Measurements from ENCODE around the gene PKD1L1. TPM values are rescaled to one million over a fixed set of nuclear protein-coding genes. Genes with fewer than 3 reads are reported as not detected.
"Not testable (repeated sequence)": the region's sequence is repeated elsewhere in the genome, so short reads cannot be mapped to it uniquely, and the experiment has no call there.

Gene PKD1L1
- total RNA-seq, 1 experiment from 2014 or later: 0.07 TPM

- POLR2A ChIA-PET: no interaction called here
- H3K4me3 Mint-ChIP-seq: no peak overlapping the region
These were observed 151.9 kb downstream of the PKD1L1 start for GRCh38 chr7:47796347-47796746.

DNA sequence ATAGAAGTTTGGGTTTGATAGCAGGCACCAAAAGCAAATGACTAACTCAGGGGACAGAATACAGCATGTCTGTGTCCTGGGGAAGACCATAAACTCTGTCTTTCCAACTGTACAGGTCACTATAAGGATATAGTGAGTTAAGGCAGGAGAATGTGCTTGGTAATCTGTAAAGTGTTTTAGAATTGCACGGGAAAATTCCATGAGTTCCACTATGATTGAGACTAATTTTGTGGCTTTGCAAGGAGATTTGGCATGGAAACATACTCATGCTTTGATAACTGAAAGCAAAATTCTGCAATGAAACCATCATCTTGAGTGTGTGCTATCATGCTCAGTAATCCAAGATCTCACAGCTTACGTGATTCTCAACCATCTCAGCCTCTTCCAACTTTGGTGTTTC, 152.6 kb downstream of the PKD1L1 start:
- no peaks in the 10 kb centered on the region for H3K27me3 Mint-ChIP-seq (ENCODE audit: low read depth)
- H3K36me3 Mint-ChIP-seq: no peaks in the 10 kb centered on the region
- H3K4me1 Mint-ChIP-seq: no peaks in the 10 kb centered on the region
- DNase-seq (ENCODE audit: low spot score): no peak
- TF ChIP-seq, protein P1, sequence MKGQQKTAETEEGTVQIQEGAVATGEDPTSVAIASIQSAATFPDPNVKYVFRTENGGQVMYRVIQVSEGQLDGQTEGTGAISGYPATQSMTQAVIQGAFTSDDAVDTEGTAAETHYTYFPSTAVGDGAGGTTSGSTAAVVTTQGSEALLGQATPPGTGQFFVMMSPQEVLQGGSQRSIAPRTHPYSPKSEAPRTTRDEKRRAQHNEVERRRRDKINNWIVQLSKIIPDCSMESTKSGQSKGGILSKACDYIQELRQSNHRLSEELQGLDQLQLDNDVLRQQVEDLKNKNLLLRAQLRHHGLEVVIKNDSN (CRISPR knock-in tag; IDR thresholded peaks at IDR 0.05): no peak
- no peak for TF ChIP-seq TEAD1 (CRISPR knock-in tag; IDR thresholded peaks at IDR 0.05)
- TF ChIP-seq ZNF219 (CRISPR knock-in tag; IDR thresholded peaks at IDR 0.05; ENCODE audit: borderline replicate concordance): no peak
- TF ChIP-seq, protein P2, sequence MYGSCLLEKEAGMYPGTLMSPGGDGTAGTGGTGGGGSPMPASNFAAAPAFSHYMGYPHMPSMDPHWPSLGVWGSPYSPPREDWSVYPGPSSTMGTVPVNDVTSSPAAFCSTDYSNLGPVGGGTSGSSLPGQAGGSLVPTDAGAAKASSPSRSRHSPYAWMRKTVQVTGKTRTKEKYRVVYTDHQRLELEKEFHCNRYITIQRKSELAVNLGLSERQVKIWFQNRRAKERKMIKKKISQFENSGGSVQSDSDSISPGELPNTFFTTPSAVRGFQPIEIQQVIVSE (CRISPR knock-in tag; IDR thresholded peaks at IDR 0.05; ENCODE audit: borderline replicate concordance): no peak
- TF ChIP-seq ATF1 (CRISPR knock-in tag; IDR thresholded peaks at IDR 0.05): no peak
- TF ChIP-seq E2F1 (CRISPR knock-in tag; IDR thresholded peaks at IDR 0.05): no peak
- TF ChIP-seq ZNF121 (CRISPR knock-in tag; IDR thresholded peaks at IDR 0.05): no peak
- TF ChIP-seq ZNF423 (CRISPR knock-in tag; IDR thresholded peaks at IDR 0.05): no peak
- no peak for TF ChIP-seq GABPB1 (CRISPR knock-in tag; IDR thresholded peaks at IDR 0.05)
- TF ChIP-seq KAT7 (CRISPR knock-in tag; IDR thresholded peaks at IDR 0.05; ENCODE audit: borderline replicate concordance): no peak
- ATAC-seq: no peak
- ChIA-PET CTCF (interaction anchor here (1.7 kb wide), 1 partner anchor 360 kb away, joined by 4 read pairs; no protein-coding TSS in a partner anchor), POLR2A (no interaction called here)
- H3K9me3 Mint-ChIP-seq: peaks cover 12% of the 10 kb centered on the region; the same call in 1 of the 2 replicates
- H3K27ac Mint-ChIP-seq: no peak overlapping the region
- no peak overlapping the region for H3K4me3 Mint-ChIP-seq

More at GRCh38 chr7:47796347-47796746, 151.9 kb downstream of the PKD1L1 start:
- CTCF ChIA-PET: interaction anchor here (1.7 kb wide), 1 partner anchor 360 kb away, joined by 4 read pairs; no protein-coding TSS in a partner anchor
- Mint-ChIP-seq H3K4me1 (no peaks in the 10 kb centered on the region), H3K27ac (no peak overlapping the region), H3K9me3 (peaks cover 12% of the 10 kb centered on the region; the same call in 1 of the 2 replicates), H3K36me3 (no peaks in the 10 kb centered on the region), H3K27me3 (ENCODE audit: low read depth) (no peaks in the 10 kb centered on the region)
- no peak for ATAC-seq
- no peak for DNase-seq (ENCODE audit: low spot score)
- TF ChIP-seq ZNF671 (CRISPR knock-in tag; IDR thresholded peaks at IDR 0.05): no peak
- no peak for TF ChIP-seq CBFB (CRISPR knock-in tag; IDR thresholded peaks at IDR 0.05; ENCODE audit: low read depth)
- no peak for TF ChIP-seq ZNF232 (CRISPR knock-in tag; IDR thresholded peaks at IDR 0.05)
- TF ChIP-seq ELF4 (CRISPR knock-in tag; IDR thresholded peaks at IDR 0.05; ENCODE audit: low read depth): no peak
- TF ChIP-seq NFATC4 (CRISPR knock-in tag; IDR thresholded peaks at IDR 0.05): no peak

DNA sequence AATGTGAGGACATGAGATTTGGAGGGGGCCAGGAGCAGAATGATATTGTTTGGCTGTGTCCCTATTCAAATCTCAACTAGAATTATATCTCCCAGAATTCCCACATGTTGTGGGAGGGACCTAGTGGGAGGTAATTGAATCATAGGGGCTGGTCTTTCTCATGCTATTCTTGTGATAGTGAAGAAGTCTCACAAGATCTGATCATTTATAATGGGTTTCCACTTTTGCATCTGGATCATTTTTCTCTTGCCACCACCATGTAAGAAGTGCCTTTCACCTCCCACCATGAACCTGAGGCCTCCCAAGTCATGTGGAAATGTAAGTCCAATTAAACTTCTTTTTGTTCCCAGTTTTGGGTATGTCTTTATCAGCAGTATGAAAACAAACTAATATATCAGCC, 153.1 kb downstream of the PKD1L1 start:
- H3K4me1 Mint-ChIP-seq; ATAC-seq; H3K4me3 Mint-ChIP-seq; H3K27ac Mint-ChIP-seq; DNase-seq (ENCODE audit: low spot score); H3K27me3 Mint-ChIP-seq (ENCODE audit: low read depth); H3K36me3 Mint-ChIP-seq; POLR2A ChIA-PET: not testable (repeated sequence)
- H3K9me3 Mint-ChIP-seq: peaks cover 12% of the 10 kb centered on the region; the same call in 1 of the 2 replicates
- CTCF ChIA-PET: interaction anchor here (1.7 kb wide), 1 partner anchor 359 kb away, joined by 4 read pairs; no protein-coding TSS in a partner anchor

- Mint-ChIP-seq H3K9me3 (peaks cover 12% of the 10 kb centered on the region; the same call in 1 of the 2 replicates), H3K4me1 (no peaks in the 10 kb centered on the region), H3K27me3 (ENCODE audit: low read depth) (no peaks in the 10 kb centered on the region), H3K4me3 (no peak overlapping the region), H3K36me3 (no peaks in the 10 kb centered on the region), H3K27ac (no peak overlapping the region)
- DNase-seq (ENCODE audit: low spot score) (no peak), ATAC-seq (no peak)
- TF ChIP-seq SMAD3 (CRISPR knock-in tag; IDR thresholded peaks at IDR 0.05; ENCODE audit: borderline replicate concordance) (no peak), GTF2I (CRISPR knock-in tag; conservative IDR thresholded peaks at IDR 0.05) (no peak), ATF3 (CRISPR knock-in tag; conservative IDR thresholded peaks at IDR 0.05) (no peak), ZNF281 (CRISPR knock-in tag; IDR thresholded peaks at IDR 0.05) (no peak), FOXJ3 (CRISPR knock-in tag; IDR thresholded peaks at IDR 0.05; ENCODE audit: borderline replicate concordance) (no peak)
- ChIA-PET CTCF (no interaction called here), POLR2A (no interaction called here)
These were observed 154.2 kb downstream of the PKD1L1 start for GRCh38 chr7:47794016-47794415.

- peaks cover 12% of the 10 kb centered on the region; the same call in 1 of the 2 replicates for H3K9me3 Mint-ChIP-seq
- CTCF ChIA-PET: interaction anchor here (1.5 kb wide), 1 partner anchor 26 kb away, joined by 3 read pairs; no protein-coding TSS in a partner anchor
- H3K27ac Mint-ChIP-seq; H3K4me3 Mint-ChIP-seq; H3K4me1 Mint-ChIP-seq; DNase-seq (ENCODE audit: low spot score); H3K27me3 Mint-ChIP-seq (ENCODE audit: low read depth); ATAC-seq; H3K36me3 Mint-ChIP-seq; POLR2A ChIA-PET: not testable (repeated sequence)
These were observed 155.1 kb downstream of the PKD1L1 start for GRCh38 chr7:47793186-47793585.
